ENCODE data around the gene TENT5C. TPM values are rescaled to one million over a fixed set of nuclear protein-coding genes. Genes with fewer than 3 reads are reported as not detected.

TENT5C gene
- total and polyA plus RNA-seq, 4 donors = 1.0 to 17.7 (median 4.1) TPM

DNA sequence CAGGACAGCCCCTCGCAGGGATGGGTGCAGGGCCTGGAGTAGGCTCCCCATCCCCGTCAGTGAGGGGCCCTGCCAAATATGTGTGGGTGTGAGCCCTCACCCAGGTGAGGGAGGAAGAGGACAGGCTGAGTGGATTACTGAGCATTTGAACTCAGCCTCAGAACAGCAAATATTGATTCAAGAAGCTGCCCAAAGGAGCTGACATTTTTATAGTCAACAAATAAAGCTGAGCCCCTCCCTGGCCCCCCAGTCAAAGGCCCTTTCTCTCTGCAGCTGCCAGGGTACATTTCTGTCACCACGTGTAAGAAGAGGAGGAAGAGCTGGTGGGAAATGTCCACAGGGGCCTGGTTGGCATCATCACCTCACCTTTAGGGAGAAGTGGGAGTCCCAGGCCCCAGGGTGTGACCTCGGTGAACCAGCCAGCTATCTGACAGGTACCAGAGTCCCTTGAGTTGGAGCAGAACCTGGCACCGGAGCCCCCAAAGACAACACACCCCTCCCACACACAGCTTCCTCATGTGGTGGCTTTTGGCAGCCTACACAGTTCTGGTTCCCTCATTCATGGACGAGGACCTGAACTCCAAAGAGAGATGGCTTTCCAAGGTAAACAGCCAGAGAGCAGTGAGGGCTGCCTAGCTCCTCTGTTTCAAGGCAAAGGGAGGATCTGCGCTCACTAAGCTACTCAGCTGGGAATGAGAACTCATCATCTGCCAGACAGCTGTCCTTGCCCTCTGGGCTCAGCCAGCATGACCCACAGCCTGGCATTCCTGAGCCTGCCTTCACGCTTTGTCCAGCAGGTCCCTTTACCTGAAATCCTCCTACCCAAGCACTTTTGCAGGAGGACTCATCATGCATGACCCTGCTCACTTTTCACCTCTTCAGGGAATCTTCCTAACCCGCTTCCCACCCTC is 43.0 kb upstream of the TENT5C start:
- no peaks in the 10 kb centered on the region for H3K27me3 ChIP-seq (ENCODE audit: control insufficient read depth in 1 of 2, insufficient read depth in 2 of 2, low read length in 1 of 2)
- no peak for DNase-seq
- H3K4me1 ChIP-seq (ENCODE audit: control insufficient read depth in 1 of 2, insufficient read depth in 2 of 2, low read length in 2 of 2) = no peaks in the 10 kb centered on the region
- H3K27ac ChIP-seq (ENCODE audit: low read depth in 1 of 2, low read length in 2 of 2) = no peak overlapping the region
- no peak overlapping the region for H3K4me3 ChIP-seq (ENCODE audit: low read length in 2 of 2)
- no peaks in the 10 kb centered on the region for H3K36me3 ChIP-seq (ENCODE audit: control insufficient read depth in 1 of 2, insufficient read depth in 2 of 2, low read length in 1 of 2)
- intact Hi-C loops (cut with DNase I) = no loop called here
- WGBS, 2 donors = 40 to 48% methylated on average over 9 of the region's 9 CpGs
- peaks cover 1% of the 10 kb centered on the region for H3K9me3 ChIP-seq (ENCODE audit: control insufficient read depth, low read length)
- no peak for ATAC-seq (ENCODE audit: low FRiP score)

DNA sequence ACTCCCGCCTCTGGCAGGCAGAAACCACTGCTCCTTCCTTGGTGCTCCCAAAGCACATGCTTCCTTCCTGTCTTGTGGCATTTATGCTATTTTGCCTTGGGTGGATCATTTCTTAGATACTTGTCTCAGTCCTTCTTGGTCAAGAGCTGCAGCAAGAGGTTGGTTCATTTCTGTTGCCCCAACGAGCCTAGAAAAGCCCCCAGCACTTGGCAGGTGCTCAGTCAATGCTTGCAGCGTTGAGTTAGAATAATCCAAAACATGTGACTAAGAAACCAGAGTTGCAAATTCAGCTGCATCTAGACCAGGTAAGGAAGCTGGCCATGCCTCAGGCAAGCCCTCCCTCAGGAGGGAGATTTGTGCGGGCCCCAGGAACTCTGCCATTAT is 42.4 kb upstream of the TENT5C start:
- Histone ChIP-seq H3K36me3 (ENCODE audit: control insufficient read depth in 1 of 2, insufficient read depth in 2 of 2, low read length in 1 of 2) (no peaks in the 10 kb centered on the region), H3K4me1 (ENCODE audit: control insufficient read depth in 1 of 2, insufficient read depth in 2 of 2, low read length in 2 of 2) (no peaks in the 10 kb centered on the region), H3K4me3 (ENCODE audit: low read length in 2 of 2) (no peak overlapping the region), H3K27me3 (ENCODE audit: control insufficient read depth in 1 of 2, insufficient read depth in 2 of 2, low read length in 1 of 2) (no peaks in the 10 kb centered on the region), H3K9me3 (ENCODE audit: control insufficient read depth, low read length) (peaks cover 1% of the 10 kb centered on the region), H3K27ac (ENCODE audit: low read depth in 1 of 2, low read length in 2 of 2) (no peak overlapping the region)
- 88 to 92% methylated on average over 4 of the region's 4 CpGs for WGBS, 2 donors
- ATAC-seq (ENCODE audit: low FRiP score) = no peak
- no peak for DNase-seq
- intact Hi-C loops (cut with DNase I) = no loop called here

DNA sequence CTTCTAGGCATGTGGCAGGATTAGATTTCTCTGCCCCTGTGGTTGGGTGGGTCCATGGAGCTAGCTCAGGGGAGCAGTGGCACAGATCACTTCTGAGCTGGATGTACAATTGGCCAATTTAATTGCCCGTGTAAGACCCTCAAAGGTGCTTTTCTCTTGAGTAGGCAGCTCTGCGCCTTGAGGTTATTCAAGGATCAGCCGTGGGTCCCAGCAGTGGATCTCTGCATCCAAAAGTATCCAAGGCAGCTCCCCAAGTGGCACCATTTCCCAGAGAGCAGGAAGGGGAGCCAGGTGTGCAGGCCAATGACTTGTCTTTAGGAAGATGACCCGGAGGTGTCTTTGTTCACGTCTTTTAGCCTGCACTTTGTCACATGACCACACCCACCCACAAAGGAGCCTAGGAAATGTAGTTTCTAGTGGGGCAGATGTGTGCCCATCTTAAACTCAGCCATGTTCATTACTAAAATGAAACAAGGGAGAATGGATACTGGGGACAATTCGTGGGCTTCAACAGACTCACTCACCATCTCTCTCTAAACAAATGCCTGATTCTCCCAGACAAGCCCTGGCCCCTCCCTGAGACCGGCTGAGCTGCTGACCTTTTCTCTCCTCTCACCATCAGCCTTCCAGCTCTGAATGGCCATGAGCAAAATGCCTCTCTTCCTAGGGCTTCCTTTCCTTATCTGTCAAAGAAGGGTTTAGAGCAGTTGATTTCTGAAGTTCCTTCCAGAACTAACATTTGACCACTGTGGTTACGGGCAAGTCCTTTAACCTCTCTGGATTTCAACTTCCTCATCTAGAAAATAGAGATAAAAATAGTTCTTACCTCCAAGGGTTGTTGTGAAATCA is 41.4 kb upstream of the TENT5C start:
- H3K27me3 ChIP-seq (ENCODE audit: control insufficient read depth in 1 of 2, insufficient read depth in 2 of 2, low read length in 1 of 2) = no peaks in the 10 kb centered on the region
- H3K9me3 ChIP-seq (ENCODE audit: control insufficient read depth, low read length) = no peaks in the 10 kb centered on the region
- no peaks in the 10 kb centered on the region for H3K4me1 ChIP-seq (ENCODE audit: control insufficient read depth in 1 of 2, insufficient read depth in 2 of 2, low read length in 2 of 2)
- H3K27ac ChIP-seq (ENCODE audit: low read depth in 1 of 2, low read length in 2 of 2) = no peak overlapping the region
- H3K4me3 ChIP-seq (ENCODE audit: low read length in 2 of 2) = no peak overlapping the region
- no peak for ATAC-seq (ENCODE audit: low FRiP score)
- intact Hi-C loops (cut with DNase I) = no loop called here
- no peak for DNase-seq
- no peaks in the 10 kb centered on the region for H3K36me3 ChIP-seq (ENCODE audit: control insufficient read depth in 1 of 2, insufficient read depth in 2 of 2, low read length in 1 of 2)
- WGBS, 2 donors = 89 to 93% methylated on average over 8 of the region's 8 CpGs

DNA sequence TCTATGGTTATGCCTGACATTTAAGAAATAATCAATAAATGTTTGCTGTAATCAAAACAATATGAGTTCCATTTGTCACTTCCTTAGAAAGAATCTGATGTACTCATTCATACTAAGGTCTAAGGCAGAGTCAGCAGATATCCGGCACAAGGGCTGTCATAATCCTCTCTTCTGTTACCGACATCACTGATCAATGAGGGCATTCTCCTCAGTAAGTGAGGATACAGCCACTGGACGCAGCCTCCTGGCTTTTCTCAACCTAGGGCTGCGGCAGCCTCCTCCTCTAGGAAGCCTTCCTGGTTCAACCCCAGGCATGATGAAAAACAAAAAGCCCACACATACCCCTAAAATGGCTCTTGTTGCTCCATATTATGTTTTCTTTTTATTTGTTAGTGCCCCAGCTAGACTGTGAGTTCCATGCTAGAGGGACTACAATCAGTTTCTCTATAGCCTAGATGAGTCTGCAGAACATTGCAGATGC is 40.7 kb upstream of the TENT5C start:
- no peak for DNase-seq
- WGBS, 2 donors = 96 to 97% methylated on average over 4 of the region's 4 CpGs

DNA sequence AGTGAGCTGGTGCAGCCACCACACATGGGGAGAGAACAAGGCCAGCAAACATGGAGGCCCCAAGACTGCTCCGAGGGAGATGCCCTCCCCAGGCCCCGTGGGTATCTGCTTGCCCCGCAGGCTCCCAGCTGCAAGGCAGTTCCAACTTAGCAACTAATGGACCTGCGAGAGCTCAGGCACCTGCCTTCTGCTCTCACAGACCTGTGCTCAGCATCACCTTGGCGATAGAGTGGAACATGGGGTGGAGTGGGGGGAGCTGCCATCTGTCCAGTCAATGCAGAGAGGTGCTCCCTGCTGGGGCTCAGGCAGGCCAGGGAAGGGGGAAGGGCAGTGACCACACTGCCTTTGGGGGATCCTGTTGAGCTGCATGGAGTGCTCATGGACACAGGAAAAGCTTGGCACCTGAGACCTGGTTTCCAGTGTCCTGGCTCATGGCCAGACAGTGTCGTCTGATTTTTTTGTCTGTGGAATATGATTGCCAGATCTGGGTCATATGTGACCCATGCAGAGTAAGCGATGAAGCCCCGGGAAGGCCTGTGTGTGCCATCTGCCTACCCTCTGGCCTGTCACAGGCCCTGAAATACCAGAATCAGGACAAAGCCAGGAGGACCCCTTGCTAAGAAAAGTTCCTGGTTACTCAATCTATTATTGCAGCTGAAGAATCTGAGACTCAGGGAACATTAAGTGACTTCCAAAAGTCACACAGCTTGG is 39.9 kb upstream of the TENT5C start:
- WGBS, 2 donors = 86 to 87% methylated on average over 8 of the region's 8 CpGs
- H3K9me3 ChIP-seq (ENCODE audit: control insufficient read depth, low read length) = no peaks in the 10 kb centered on the region
- H3K27ac ChIP-seq (ENCODE audit: low read depth in 1 of 2, low read length in 2 of 2) = no peak overlapping the region
- no peak for ATAC-seq (ENCODE audit: low FRiP score)
- no peaks in the 10 kb centered on the region for H3K36me3 ChIP-seq (ENCODE audit: control insufficient read depth in 1 of 2, insufficient read depth in 2 of 2, low read length in 1 of 2)
- no peak overlapping the region for H3K4me3 ChIP-seq (ENCODE audit: low read length in 2 of 2)
- no peak for DNase-seq
- H3K4me1 ChIP-seq (ENCODE audit: control insufficient read depth in 1 of 2, insufficient read depth in 2 of 2, low read length in 2 of 2) = no peaks in the 10 kb centered on the region
- no peaks in the 10 kb centered on the region for H3K27me3 ChIP-seq (ENCODE audit: control insufficient read depth in 1 of 2, insufficient read depth in 2 of 2, low read length in 1 of 2)
- intact Hi-C loops (cut with DNase I) = no loop called here

More for the DNA sequence above, 40.7 kb upstream of the TENT5C start:
- Histone ChIP-seq H3K4me1 (ENCODE audit: control insufficient read depth in 1 of 2, insufficient read depth in 2 of 2, low read length in 2 of 2) (no peaks in the 10 kb centered on the region), H3K36me3 (ENCODE audit: control insufficient read depth in 1 of 2, insufficient read depth in 2 of 2, low read length in 1 of 2) (no peaks in the 10 kb centered on the region), H3K27me3 (ENCODE audit: control insufficient read depth in 1 of 2, insufficient read depth in 2 of 2, low read length in 1 of 2) (no peaks in the 10 kb centered on the region), H3K4me3 (ENCODE audit: low read length in 2 of 2) (no peak overlapping the region), H3K27ac (ENCODE audit: low read depth in 1 of 2, low read length in 2 of 2) (no peak overlapping the region), H3K9me3 (ENCODE audit: control insufficient read depth, low read length) (no peaks in the 10 kb centered on the region)
- no peak for ATAC-seq (ENCODE audit: low FRiP score)
- intact Hi-C loops (cut with DNase I) = no loop called here

DNA sequence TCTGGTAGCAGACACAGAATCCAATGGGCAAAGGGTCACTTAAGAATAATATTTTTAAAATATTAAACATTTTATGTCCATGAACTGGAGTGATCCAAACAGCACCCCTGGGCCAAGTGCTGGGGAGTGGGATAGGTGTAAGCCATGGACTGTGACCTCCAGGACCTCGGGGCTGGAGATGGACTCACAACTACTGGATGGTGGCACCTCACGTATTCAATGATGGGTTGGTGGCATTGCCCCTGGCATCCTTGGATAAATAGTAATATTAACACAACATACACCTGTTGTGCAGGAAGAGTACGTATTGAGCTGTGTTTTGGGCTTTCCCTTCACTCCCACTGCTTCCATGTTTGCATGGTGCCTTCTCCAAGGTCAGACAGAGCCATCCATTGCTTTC is 39.3 kb upstream of the TENT5C start:
- ATAC-seq (ENCODE audit: low FRiP score) (no peak), DNase-seq (no peak)
- H3K36me3 ChIP-seq (ENCODE audit: control insufficient read depth in 1 of 2, insufficient read depth in 2 of 2, low read length in 1 of 2) = no peaks in the 10 kb centered on the region
- H3K4me3 ChIP-seq (ENCODE audit: low read length in 2 of 2) = no peak overlapping the region
- no peak overlapping the region for H3K27ac ChIP-seq (ENCODE audit: low read depth in 1 of 2, low read length in 2 of 2)
- H3K4me1 ChIP-seq (ENCODE audit: control insufficient read depth in 1 of 2, insufficient read depth in 2 of 2, low read length in 2 of 2) = no peaks in the 10 kb centered on the region
- 95 to 98% methylated on average over 3 of the region's 3 CpGs for WGBS, 2 donors
- H3K9me3 ChIP-seq (ENCODE audit: control insufficient read depth, low read length) = no peaks in the 10 kb centered on the region
- H3K27me3 ChIP-seq (ENCODE audit: control insufficient read depth in 1 of 2, insufficient read depth in 2 of 2, low read length in 1 of 2) = no peaks in the 10 kb centered on the region
- intact Hi-C loops (cut with DNase I) = no loop called here

DNA sequence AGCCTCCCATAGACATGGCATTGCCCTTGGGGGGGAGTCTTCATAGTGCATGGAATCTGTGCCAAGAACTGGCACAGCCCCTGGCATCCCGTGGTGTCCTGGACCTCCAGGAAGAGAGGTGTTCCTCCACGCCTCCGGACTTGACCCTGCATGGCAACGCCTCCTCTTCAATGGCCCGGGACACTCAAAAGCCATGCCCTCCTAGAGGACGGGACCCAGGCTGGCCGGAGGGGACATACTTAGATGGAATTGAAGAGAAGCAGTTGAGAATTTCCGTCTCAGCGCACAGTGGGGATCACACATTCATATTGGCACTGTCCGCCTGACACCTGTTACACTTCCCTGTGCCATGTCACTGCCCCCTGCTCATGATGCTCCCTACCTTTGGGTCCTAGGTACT is 38.4 kb upstream of the TENT5C start:
- Histone ChIP-seq H3K4me1 (ENCODE audit: control insufficient read depth in 1 of 2, insufficient read depth in 2 of 2, low read length in 2 of 2) (no peaks in the 10 kb centered on the region), H3K27me3 (ENCODE audit: control insufficient read depth in 1 of 2, insufficient read depth in 2 of 2, low read length in 1 of 2) (no peaks in the 10 kb centered on the region), H3K27ac (ENCODE audit: low read depth in 1 of 2, low read length in 2 of 2) (no peak overlapping the region), H3K36me3 (ENCODE audit: control insufficient read depth in 1 of 2, insufficient read depth in 2 of 2, low read length in 1 of 2) (no peaks in the 10 kb centered on the region), H3K9me3 (ENCODE audit: control insufficient read depth, low read length) (no peaks in the 10 kb centered on the region), H3K4me3 (ENCODE audit: low read length in 2 of 2) (no peak overlapping the region)
- DNase-seq (no peak), ATAC-seq (ENCODE audit: low FRiP score) (no peak)
- intact Hi-C loops (cut with DNase I) = no loop called here
- WGBS, 2 donors = 98 to 99% methylated on average over 10 of the region's 10 CpGs

DNA sequence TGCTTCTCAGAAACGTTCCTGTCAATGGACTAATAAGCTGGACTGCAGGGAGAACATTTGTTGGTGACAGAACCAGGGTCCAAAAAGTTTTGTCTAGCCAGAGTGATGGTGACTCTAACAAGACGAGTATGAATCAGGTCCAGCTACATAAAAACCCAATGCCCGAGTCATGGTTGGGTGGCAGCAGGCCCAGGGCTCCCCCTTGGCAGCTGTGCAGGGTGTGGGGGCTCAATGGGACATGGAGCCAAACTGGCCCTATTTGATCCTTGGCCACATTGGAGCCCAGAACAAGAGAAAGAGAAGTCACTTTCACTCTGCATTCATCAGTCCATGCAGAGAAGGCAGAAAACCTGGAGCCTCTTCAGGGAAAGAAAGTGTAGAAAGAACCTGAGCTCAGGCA is 37.9 kb upstream of the TENT5C start:
- Histone ChIP-seq H3K9me3 (ENCODE audit: control insufficient read depth, low read length) (no peaks in the 10 kb centered on the region), H3K4me1 (ENCODE audit: control insufficient read depth in 1 of 2, insufficient read depth in 2 of 2, low read length in 2 of 2) (no peaks in the 10 kb centered on the region), H3K4me3 (ENCODE audit: low read length in 2 of 2) (no peak overlapping the region), H3K27ac (ENCODE audit: low read depth in 1 of 2, low read length in 2 of 2) (no peak overlapping the region), H3K36me3 (ENCODE audit: control insufficient read depth in 1 of 2, insufficient read depth in 2 of 2, low read length in 1 of 2) (no peaks in the 10 kb centered on the region), H3K27me3 (ENCODE audit: control insufficient read depth in 1 of 2, insufficient read depth in 2 of 2, low read length in 1 of 2) (no peaks in the 10 kb centered on the region)
- intact Hi-C loops (cut with DNase I) = no loop called here
- ATAC-seq (ENCODE audit: low FRiP score) = no peak
- WGBS, 2 donors = 28 to 31% methylated on average over 3 of the region's 3 CpGs
- no peak for DNase-seq

Measured in aorta (tissue), 5 donors.